Stomach (tissue), 9 donors: ENCODE measurements around the gene DOCK2. TPM values are rescaled to one million over a fixed set of nuclear protein-coding genes. Genes with fewer than 3 reads are reported as not detected.

Experiments
- DNase-seq, 2 donors: peaks; one replicate each; pipeline versions ENCODE4 v3.0.0 to v3.0.0-alpha.2; 2013 to 2019
- H3K27ac ChIP-seq, 5 donors: fragments of 200-600 bp in 4 of 5; sonication (generic) in 4 of 5; one replicate each; pipeline ENCODE4 v1.5.1; 2013 to 2019; ENCODE audit warnings: mild to moderate bottlenecking in 1 of 5, moderate library complexity in 1 of 5
- H3K27me3 ChIP-seq, 3 donors: fragments of 200-600 bp; sonication (generic); one replicate each; pipeline ENCODE4 v1.5.1; 2017 to 2019; ENCODE audit warnings: mixed run types in 1 of 3
- H3K36me3 ChIP-seq, 4 donors: fragments of 200-600 bp; sonication (generic); 1 replicate in 3 of 4; 2 replicates in 1 of 4; pipeline ENCODE4 v1.5.1; 2016 to 2019
- H3K4me1 ChIP-seq, 4 donors: fragments of 200-600 bp; sonication (generic); one replicate each; pipeline ENCODE4 v1.5.1; 2016 to 2019
- H3K4me3 ChIP-seq, 4 donors: fragments of 200-600 bp; sonication (generic) in 3 of 4; one replicate each; pipeline ENCODE4 v1.5.1; 2016 to 2019; ENCODE audit warnings: mild to moderate bottlenecking in 1 of 4
- H3K9me3 ChIP-seq, 4 donors: fragments of 200-600 bp; sonication (generic); one replicate each; pipeline ENCODE4 v1.5.1; 2016 to 2019
- EP300 ChIP-seq: sonication (generic); formaldehyde crosslinking; IDR thresholded peaks from one replicate; pipeline ENCODE4 v1.6.1; 2017; ENCODE audit warnings: antibody characterized with exemption
- POLR2A ChIP-seq, 4 donors: fragments of 450-650 bp; IDR thresholded peaks; one replicate each; pipeline ENCODE4 v1.6.1; 2016; ENCODE audit warnings: antibody characterized with exemption in 4 of 4, control low read depth in 2 of 4, mild to moderate bottlenecking in 1 of 4, moderate library complexity in 1 of 4
- POLR2AphosphoS5 ChIP-seq, 3 donors: sonication (generic); formaldehyde crosslinking; IDR thresholded peaks; one replicate each; pipeline ENCODE4 v1.6.1; 2016; ENCODE audit warnings: antibody characterized with exemption in 3 of 3
- WGBS, 5 donors: extraction: QIAGEN DNeasy Blood & Tissue Kit in 3 of 5; methylation state at CpG; one replicate each; pipeline versions ENCODE4 v1.1.5 to v1.1.7; 2013 to 2018; 5-methylcytosine and 5-hydroxymethylcytosine counted together
- intact Hi-C: fragments of 100-400 bp; cut with DNase I; formaldehyde crosslinking; loops from one replicate; pipeline ENCODE4 v1.15.1; 2023; ENCODE audit warnings: low total_unique reads
- polyA plus RNA-seq, 3 donors: library from polyadenylated mRNA; stranded (reverse); fragments of 200-250 nt; gene quantifications; one replicate each; pipeline ENCODE4 v1.2.3, GENCODE V29; 2013
- total RNA-seq, 5 donors: library from RNA; depleted of rRNA; stranded (reverse); fragments of >200 nt; gene quantifications; one replicate each; pipeline versions ENCODE4 v1.1.0 to v1.2.3, GENCODE V29; 2014 to 2016
- TF ChIP-seq, protein P1 (sequence below), 7 experiments: fragments of 450-650 bp in 4 of 7; fragments of 200-600 bp in 3 of 7; sonication (generic) in 3 of 7; IDR thresholded peaks; one replicate each; pipeline ENCODE4 v1.5.1; 2016 to 2019; ENCODE audit warnings: antibody characterized with exemption in 7 of 7, control low read depth in 2 of 7, mild to moderate bottlenecking in 1 of 7
- donor health status: healthy with polysubstance abuse.
- donor health status: Bipolar disorder and iron deficiency.
- donor health status: healthy.

DOCK2 gene
- total and polyA plus RNA-seq, 8 donors = 2.1 to 50.2 (median 8.5) TPM

DNA sequence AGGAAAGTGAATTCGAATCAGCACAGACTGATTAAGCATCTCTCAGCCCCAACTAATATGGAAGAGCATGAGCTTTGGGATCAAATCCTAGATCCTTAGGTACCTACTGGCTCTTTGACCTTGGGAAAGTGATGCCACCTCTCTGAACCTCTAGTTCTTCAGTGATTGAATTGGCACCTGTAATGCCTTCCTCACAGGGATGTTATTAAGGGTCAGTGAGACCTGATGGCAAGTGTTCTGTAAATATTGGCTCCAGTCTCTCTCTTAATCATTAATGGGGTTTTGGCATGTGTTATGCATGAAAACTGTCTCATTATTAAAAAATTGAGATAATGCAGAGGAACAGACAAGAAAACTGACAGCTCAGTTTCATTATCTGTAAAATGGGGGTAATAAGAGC lies 227.4 kb downstream of the DOCK2 start:
- no peak for DNase-seq
- TF ChIP-seq POLR2A (IDR thresholded peaks at IDR 0.05) (no peak), POLR2AphosphoS5 (IDR thresholded peaks at IDR 0.05) (no peak), EP300 (no peak)
- TF ChIP-seq, protein P1, sequence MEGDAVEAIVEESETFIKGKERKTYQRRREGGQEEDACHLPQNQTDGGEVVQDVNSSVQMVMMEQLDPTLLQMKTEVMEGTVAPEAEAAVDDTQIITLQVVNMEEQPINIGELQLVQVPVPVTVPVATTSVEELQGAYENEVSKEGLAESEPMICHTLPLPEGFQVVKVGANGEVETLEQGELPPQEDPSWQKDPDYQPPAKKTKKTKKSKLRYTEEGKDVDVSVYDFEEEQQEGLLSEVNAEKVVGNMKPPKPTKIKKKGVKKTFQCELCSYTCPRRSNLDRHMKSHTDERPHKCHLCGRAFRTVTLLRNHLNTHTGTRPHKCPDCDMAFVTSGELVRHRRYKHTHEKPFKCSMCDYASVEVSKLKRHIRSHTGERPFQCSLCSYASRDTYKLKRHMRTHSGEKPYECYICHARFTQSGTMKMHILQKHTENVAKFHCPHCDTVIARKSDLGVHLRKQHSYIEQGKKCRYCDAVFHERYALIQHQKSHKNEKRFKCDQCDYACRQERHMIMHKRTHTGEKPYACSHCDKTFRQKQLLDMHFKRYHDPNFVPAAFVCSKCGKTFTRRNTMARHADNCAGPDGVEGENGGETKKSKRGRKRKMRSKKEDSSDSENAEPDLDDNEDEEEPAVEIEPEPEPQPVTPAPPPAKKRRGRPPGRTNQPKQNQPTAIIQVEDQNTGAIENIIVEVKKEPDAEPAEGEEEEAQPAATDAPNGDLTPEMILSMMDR (IDR thresholded peaks at IDR 0.05) = no peak
- intact Hi-C loops = no loop called here
- Histone ChIP-seq H3K4me1 (no peaks in the 10 kb centered on the region), H3K36me3 (no peaks in the 10 kb centered on the region), H3K27ac (no peak overlapping the region), H3K27me3 (no peaks in the 10 kb centered on the region), H3K9me3 (no peaks in the 10 kb centered on the region), H3K4me3 (no peak overlapping the region)
- 73 to 90% (median 89%) methylated on average over 1 of the region's 1 CpG for WGBS, 5 donors

GRCh38 chr5:169867347-169867746 lies 230.3 kb downstream of the DOCK2 start:
- Histone ChIP-seq H3K27me3 (no peaks in the 10 kb centered on the region), H3K36me3 (no peaks in the 10 kb centered on the region), H3K4me1 (no peaks in the 10 kb centered on the region), H3K27ac (no peak overlapping the region), H3K4me3 (no peak overlapping the region), H3K9me3 (no peaks in the 10 kb centered on the region)
- 83 to 92% (median 88%) methylated on average over 2 of the region's 2 CpGs for WGBS, 5 donors
- intact Hi-C loops = no loop called here
- TF ChIP-seq POLR2AphosphoS5 (IDR thresholded peaks at IDR 0.05) = no peak
- TF ChIP-seq, protein P1 (IDR thresholded peaks at IDR 0.05) = no peak
- no peak for TF ChIP-seq POLR2A (IDR thresholded peaks at IDR 0.05)
- no peak for TF ChIP-seq EP300
- no peak for DNase-seq

DNA sequence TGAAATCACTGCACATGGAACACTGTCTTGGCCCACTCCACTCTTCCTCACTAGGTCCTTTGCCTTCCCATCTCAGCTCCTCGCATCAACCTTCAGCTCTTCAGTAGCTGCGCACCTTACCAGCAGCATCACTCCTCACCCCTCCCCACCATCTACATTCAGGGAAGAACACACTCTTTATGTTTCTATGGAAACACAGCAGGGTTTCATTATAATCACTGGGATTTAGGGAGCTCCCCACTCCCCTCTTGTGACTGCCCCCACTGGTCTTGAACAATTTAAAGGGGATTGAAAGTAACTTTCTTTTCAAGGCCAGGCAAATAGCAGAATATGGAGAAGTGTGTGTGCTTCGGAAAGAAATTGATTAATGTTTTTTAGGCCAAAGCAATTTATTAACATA lies 232.0 kb downstream of the DOCK2 start:
- 87 to 91% (median 88%) methylated on average over 3 of the region's 3 CpGs for WGBS, 5 donors
- H3K27me3 ChIP-seq = no peaks in the 10 kb centered on the region
- peaks cover 0 to 2% (median 0%) of the 10 kb centered on the region in 4 donors for H3K4me1 ChIP-seq
- H3K36me3 ChIP-seq = no peaks in the 10 kb centered on the region
- intact Hi-C loops = no loop called here
- no peak for DNase-seq
- H3K4me3 ChIP-seq = no peak overlapping the region
- TF ChIP-seq POLR2AphosphoS5 (IDR thresholded peaks at IDR 0.05) = no peak
- TF ChIP-seq, protein P1 (IDR thresholded peaks at IDR 0.05) = no peak
- TF ChIP-seq EP300 = no peak
- no peak for TF ChIP-seq POLR2A (IDR thresholded peaks at IDR 0.05)
- no peak overlapping the region for H3K27ac ChIP-seq
- no peaks in the 10 kb centered on the region for H3K9me3 ChIP-seq

GRCh38 chr5:169870211-169870610 lies 233.1 kb downstream of the DOCK2 start:
- H3K27me3 ChIP-seq = no peaks in the 10 kb centered on the region
- no peak for DNase-seq
- H3K27ac ChIP-seq = no peak overlapping the region
- no peaks in the 10 kb centered on the region for H3K9me3 ChIP-seq
- TF ChIP-seq POLR2AphosphoS5 (IDR thresholded peaks at IDR 0.05) = no peak
- TF ChIP-seq POLR2A (IDR thresholded peaks at IDR 0.05) = no peak
- no peak for TF ChIP-seq EP300
- TF ChIP-seq, protein P1 (IDR thresholded peaks at IDR 0.05) = no peak
- 33 to 62% (median 58%) methylated on average over 2 of the region's 2 CpGs for WGBS, 5 donors
- H3K4me3 ChIP-seq = no peak overlapping the region
- peaks cover 0 to 11% (median 0%) of the 10 kb centered on the region in 4 donors for H3K4me1 ChIP-seq
- H3K36me3 ChIP-seq = no peaks in the 10 kb centered on the region
- intact Hi-C loops = no loop called here
